ENCODE data around the gene SLC34A1. TPM values are rescaled to one million over a fixed set of nuclear protein-coding genes. Genes with fewer than 3 reads are reported as not detected.
A peak's percentile ranks its signal among the peaks of the same experiment; 100 is the strongest.

Gene SLC34A1
- total and polyA plus RNA-seq, 4 experiments from 2014 or later: 0.11 TPM; not detected in 3

DNA sequence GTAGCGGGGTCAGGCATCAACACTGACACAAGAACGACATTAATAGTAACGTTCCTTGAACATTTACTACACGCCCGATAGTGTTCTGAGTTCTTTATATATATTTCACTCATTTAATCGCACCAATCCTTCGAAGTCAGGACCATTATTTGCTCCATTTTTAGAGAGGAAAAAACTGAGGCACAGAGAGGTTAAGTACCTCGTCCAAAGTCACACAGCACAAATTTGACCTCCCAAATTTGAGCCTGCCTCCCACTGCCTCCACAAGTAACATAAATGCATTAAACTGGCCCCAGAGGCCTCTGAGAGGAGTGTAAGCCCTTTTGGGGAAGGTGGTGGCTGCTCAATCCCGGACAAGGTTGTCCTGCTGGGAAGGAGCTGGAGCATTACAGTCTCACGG lies 20.7 kb upstream of the SLC34A1 start:
- Histone ChIP-seq H3K27ac (ENCODE audit: low read depth, low read length) (peak overlapping the region; percentile 81), H3K4me3 (ENCODE audit: low read length in 2 of 2) (peak overlapping the region in 1 of 2 donors; percentile 52)
- intact Hi-C loops (cut with micrococcal nuclease): loop anchor here (5.0 kb wide), 2 partner anchors 39 to 61 kb away; partner anchors contain the start of genes PFN3, PRELID1 and RAB24

GRCh38 chr5:177364159-177364962 lies 19.9 kb upstream of the SLC34A1 start:
- CTCF ChIA-PET (ENCODE audit: partially characterized antibody): interaction anchor here (0.9 to 4.1 kb wide), 7 partner anchors 9 to 54 kb away, joined by 3 to 30 read pairs (median 4); partner anchors contain the start of gene SLC34A1
- Mint-ChIP-seq H3K4me3 (peak overlapping the region in 7 of 8 donors; percentile 17 to 68 (median 61)), H3K27ac (peak overlapping the region; percentile 23 to 91 (median 88)), H3K9me3 (no peaks in the 10 kb centered on the region), H3K36me3 (peaks cover 26 to 48% of the 10 kb centered on the region in 2 donors), H3K27me3 (no peaks in the 10 kb centered on the region), H3K4me1 (peaks cover 48 to 82% (median 61%) of the 10 kb centered on the region in 4 donors)
- no peaks in the 10 kb centered on the region for H3K27me3 ChIP-seq (ENCODE audit: insufficient read depth, low read length)
- H3K4me1 ChIP-seq (ENCODE audit: insufficient read depth, low read length): peaks cover 86% of the 10 kb centered on the region
- intact Hi-C loops (cut with micrococcal nuclease): loop anchor here (5.0 kb wide), 2 partner anchors 38 to 62 kb away; partner anchors contain the start of genes PFN3, PRELID1 and RAB24
- peaks cover 35% of the 10 kb centered on the region for H3K36me3 ChIP-seq (ENCODE audit: insufficient read depth, low read length)
- H3K27ac ChIP-seq (ENCODE audit: low read depth, low read length): peak overlapping the region; percentile 35
- POLR2A ChIA-PET (ENCODE audit: partially characterized antibody): interaction anchor here (0.6 to 5.9 kb wide), 9 partner anchors 8 to 133 kb away, joined by 3 to 59 read pairs (median 4); partner anchors contain the start of genes LMAN2, PDLIM7, PRELID1 and RAB24
- H3K9me3 ChIP-seq (ENCODE audit: control insufficient read depth in 1 of 2, low read length in 2 of 2): no peaks in the 10 kb centered on the region
- DNase-seq: peak in 1 of 5 donors; percentile 22
- H3K4me3 ChIP-seq (ENCODE audit: low read length in 2 of 2): no peak overlapping the region

More for the DNA sequence above, 20.7 kb upstream of the SLC34A1 start:
- Histone ChIP-seq H3K27me3 (ENCODE audit: insufficient read depth, low read length) (no peaks in the 10 kb centered on the region), H3K36me3 (ENCODE audit: insufficient read depth, low read length) (peaks cover 28% of the 10 kb centered on the region), H3K9me3 (ENCODE audit: control insufficient read depth in 1 of 2, low read length in 2 of 2) (no peaks in the 10 kb centered on the region), H3K4me1 (ENCODE audit: insufficient read depth, low read length) (peaks cover 86% of the 10 kb centered on the region)
- peak in 1 of 5 donors; percentile 11 for DNase-seq
- H3K27me3 Mint-ChIP-seq: no peaks in the 10 kb centered on the region
- ChIA-PET POLR2A (ENCODE audit: partially characterized antibody) (interaction anchor here (1.0 to 5.9 kb wide), 6 partner anchors 8 to 134 kb away, joined by 3 to 59 read pairs (median 5); partner anchors contain the start of genes LMAN2 and PDLIM7), CTCF (ENCODE audit: partially characterized antibody) (interaction anchor here (2.4 to 4.1 kb wide), 2 partner anchors 10 to 26 kb away, joined by 13 to 30 read pairs; no protein-coding TSS in a partner anchor)
- H3K9me3 Mint-ChIP-seq: no peaks in the 10 kb centered on the region
- peaks cover 18 to 47% of the 10 kb centered on the region in 2 donors for H3K36me3 Mint-ChIP-seq
- H3K4me1 Mint-ChIP-seq: peaks cover 45 to 82% (median 60%) of the 10 kb centered on the region in 4 donors
- H3K4me3 Mint-ChIP-seq: peak overlapping the region in 7 of 8 donors; percentile 42 to 88 (median 57)
- H3K27ac Mint-ChIP-seq: peak overlapping the region in 3 of 7 donors; percentile 90 to 92 (median 91)

DNA sequence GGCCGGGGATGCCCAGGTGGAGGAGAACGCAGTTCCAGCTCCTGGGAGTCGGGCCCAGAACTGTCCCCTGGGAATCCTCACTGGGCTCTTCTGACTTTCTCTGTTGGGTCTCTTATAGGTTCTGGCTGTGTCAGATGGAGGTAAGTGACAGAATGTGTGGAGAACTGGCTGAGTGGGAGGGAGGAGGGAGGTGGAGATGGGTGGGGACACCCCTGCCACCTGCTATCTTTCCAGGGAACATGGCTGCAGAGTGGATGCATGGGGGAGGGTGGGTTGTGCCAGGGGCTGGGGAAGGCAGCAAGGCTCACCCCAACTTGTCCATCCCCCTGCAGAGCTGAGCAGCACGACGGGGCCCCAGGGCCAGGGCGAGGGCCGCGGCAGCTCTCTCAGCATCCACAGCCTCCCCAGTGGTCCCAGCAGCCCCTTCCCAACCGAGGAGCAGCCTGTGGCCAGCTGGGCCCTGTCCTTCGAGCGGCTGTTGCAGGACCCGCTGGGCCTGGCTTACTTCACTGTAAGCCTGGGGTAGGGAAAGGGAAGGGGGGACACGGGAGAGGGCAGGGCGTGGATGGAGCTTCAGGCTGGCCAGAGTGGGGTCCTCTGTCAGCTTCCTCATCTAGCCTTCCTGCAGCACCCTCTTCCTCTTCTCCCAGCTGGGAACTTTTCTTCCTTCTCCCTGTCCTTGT lies 18.2 kb upstream of the SLC34A1 start:
- intact Hi-C loops (cut with micrococcal nuclease): no loop called here
- Mint-ChIP-seq H3K27ac (peak overlapping the region in 4 of 7 donors; percentile 47 to 85 (median 58)), H3K4me1 (peaks cover 41 to 76% (median 57%) of the 10 kb centered on the region in 4 donors), H3K36me3 (peaks cover 20 to 42% of the 10 kb centered on the region in 2 donors), H3K27me3 (no peaks in the 10 kb centered on the region), H3K4me3 (peak overlapping the region in 2 of 8 donors; percentile 29 to 65), H3K9me3 (no peaks in the 10 kb centered on the region)
- ChIA-PET CTCF (ENCODE audit: partially characterized antibody) (interaction anchor here (0.6 to 8.1 kb wide), 6 partner anchors 8 to 89 kb away, joined by 3 to 90 read pairs (median 6); partner anchors contain the start of genes RGS14 and SLC34A1), POLR2A (ENCODE audit: partially characterized antibody) (interaction anchor here (1.3 to 3.9 kb wide), 4 partner anchors 7 to 37 kb away, joined by 4 to 29 read pairs (median 11); partner anchors contain the start of genes LMAN2 and RGS14)
- no peak for DNase-seq
- Histone ChIP-seq H3K36me3 (ENCODE audit: insufficient read depth, low read length) (peaks cover 45% of the 10 kb centered on the region), H3K27me3 (ENCODE audit: insufficient read depth, low read length) (no peaks in the 10 kb centered on the region), H3K4me3 (ENCODE audit: low read length in 2 of 2) (no peak overlapping the region), H3K4me1 (ENCODE audit: insufficient read depth, low read length) (peaks cover 83% of the 10 kb centered on the region), H3K27ac (ENCODE audit: low read depth, low read length) (no peak overlapping the region), H3K9me3 (ENCODE audit: control insufficient read depth in 1 of 2, low read length in 2 of 2) (no peaks in the 10 kb centered on the region)

- peak in 1 of 5 donors; percentile 29 for DNase-seq
- H3K27me3 ChIP-seq (ENCODE audit: insufficient read depth, low read length): no peaks in the 10 kb centered on the region
- peaks cover 83% of the 10 kb centered on the region for H3K4me1 ChIP-seq (ENCODE audit: insufficient read depth, low read length)
- H3K4me1 Mint-ChIP-seq: peaks cover 43 to 76% (median 58%) of the 10 kb centered on the region in 4 donors
- peaks cover 20 to 47% of the 10 kb centered on the region in 2 donors for H3K36me3 Mint-ChIP-seq
- H3K27ac Mint-ChIP-seq: peak overlapping the region in 4 of 7 donors; percentile 22 to 85 (median 44)
- CTCF ChIA-PET (ENCODE audit: partially characterized antibody): interaction anchor here (0.6 to 8.1 kb wide), 6 partner anchors 9 to 89 kb away, joined by 3 to 90 read pairs (median 6); partner anchors contain the start of genes RGS14 and SLC34A1
- H3K9me3 ChIP-seq (ENCODE audit: control insufficient read depth in 1 of 2, low read length in 2 of 2): no peaks in the 10 kb centered on the region
- no peak overlapping the region for H3K4me3 ChIP-seq (ENCODE audit: low read length in 2 of 2)
- no peaks in the 10 kb centered on the region for H3K9me3 Mint-ChIP-seq
- intact Hi-C loops (cut with micrococcal nuclease): no loop called here
- POLR2A ChIA-PET (ENCODE audit: partially characterized antibody): interaction anchor here (1.3 to 3.9 kb wide), 4 partner anchors 8 to 36 kb away, joined by 4 to 29 read pairs (median 11); partner anchors contain the start of genes LMAN2 and RGS14
- peak overlapping the region in 2 of 8 donors; percentile 29 to 65 for H3K4me3 Mint-ChIP-seq
- H3K27me3 Mint-ChIP-seq: no peaks in the 10 kb centered on the region
- peaks cover 45% of the 10 kb centered on the region for H3K36me3 ChIP-seq (ENCODE audit: insufficient read depth, low read length)
- H3K27ac ChIP-seq (ENCODE audit: low read depth, low read length): no peak overlapping the region
These were observed 17.5 kb upstream of the SLC34A1 start for GRCh38 chr5:177366528-177367322.

DNA sequence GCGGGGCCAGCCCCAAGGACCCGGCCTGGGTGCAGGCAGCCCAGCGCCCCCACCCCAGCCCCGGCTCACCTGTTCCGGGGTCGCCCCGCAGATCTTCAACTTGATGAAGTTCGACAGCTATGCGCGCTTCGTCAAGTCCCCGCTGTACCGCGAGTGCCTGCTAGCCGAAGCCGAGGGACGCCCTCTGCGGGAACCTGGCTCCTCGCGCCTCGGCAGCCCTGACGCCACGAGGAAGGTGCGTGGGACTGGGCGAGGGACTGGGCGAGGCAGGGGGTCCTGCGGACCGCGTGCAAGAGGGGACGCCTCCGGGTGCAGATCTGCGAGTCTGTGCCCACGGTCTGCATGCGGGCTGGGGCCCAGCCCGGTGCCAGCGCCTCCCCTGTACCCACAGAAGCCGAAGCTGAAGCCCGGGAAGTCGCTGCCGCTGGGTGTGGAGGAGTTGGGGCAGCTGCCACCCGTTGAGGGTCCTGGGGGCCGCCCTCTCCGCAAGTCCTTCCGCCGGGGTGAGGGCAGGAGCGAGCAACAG lies 16.8 kb upstream of the SLC34A1 start:
- peak in 1 of 5 donors; percentile 12 for DNase-seq
- H3K36me3 Mint-ChIP-seq: peaks cover 20 to 41% of the 10 kb centered on the region in 2 donors
- intact Hi-C loops (cut with micrococcal nuclease): no loop called here
- no peaks in the 10 kb centered on the region for H3K9me3 Mint-ChIP-seq
- Histone ChIP-seq H3K27me3 (ENCODE audit: insufficient read depth, low read length) (no peaks in the 10 kb centered on the region), H3K4me1 (ENCODE audit: insufficient read depth, low read length) (peaks cover 83% of the 10 kb centered on the region), H3K36me3 (ENCODE audit: insufficient read depth, low read length) (peaks cover 50% of the 10 kb centered on the region), H3K4me3 (ENCODE audit: low read length in 2 of 2) (no peak overlapping the region), H3K27ac (ENCODE audit: low read depth, low read length) (no peak overlapping the region), H3K9me3 (ENCODE audit: control insufficient read depth in 1 of 2, low read length in 2 of 2) (no peaks in the 10 kb centered on the region)
- CTCF ChIA-PET (ENCODE audit: partially characterized antibody): interaction anchor here (0.7 to 8.5 kb wide), 9 partner anchors 9 to 132 kb away, joined by 3 to 140 read pairs (median 6); partner anchors contain the start of genes RGS14 and SLC34A1
- POLR2A ChIA-PET (ENCODE audit: partially characterized antibody): interaction anchor here (1.9 to 3.9 kb wide), 3 partner anchors 9 to 23 kb away, joined by 8 to 29 read pairs (median 14); partner anchors contain the start of genes LMAN2 and RGS14
- no peak overlapping the region for H3K4me3 Mint-ChIP-seq
- no peak overlapping the region for H3K27ac Mint-ChIP-seq
- no peaks in the 10 kb centered on the region for H3K27me3 Mint-ChIP-seq
- peaks cover 41 to 76% (median 57%) of the 10 kb centered on the region in 4 donors for H3K4me1 Mint-ChIP-seq

Measured in CD4-positive, alpha-beta memory T cell (primary cell).